GM19455 (cell line): ENCODE results near the gene HAUS6.
"Not testable (repeated sequence)": the region's sequence is repeated elsewhere in the genome, so short reads cannot be mapped to it uniquely, and the experiment has no call there.

Source experiments
- ATAC-seq: cut with Tn5 transposase; IDR thresholded peaks from one replicate; pipeline ENCODE4 v1.9.1; 2021; ENCODE audit not compliant: unreplicated experiment

HAUS6 gene

DNA sequence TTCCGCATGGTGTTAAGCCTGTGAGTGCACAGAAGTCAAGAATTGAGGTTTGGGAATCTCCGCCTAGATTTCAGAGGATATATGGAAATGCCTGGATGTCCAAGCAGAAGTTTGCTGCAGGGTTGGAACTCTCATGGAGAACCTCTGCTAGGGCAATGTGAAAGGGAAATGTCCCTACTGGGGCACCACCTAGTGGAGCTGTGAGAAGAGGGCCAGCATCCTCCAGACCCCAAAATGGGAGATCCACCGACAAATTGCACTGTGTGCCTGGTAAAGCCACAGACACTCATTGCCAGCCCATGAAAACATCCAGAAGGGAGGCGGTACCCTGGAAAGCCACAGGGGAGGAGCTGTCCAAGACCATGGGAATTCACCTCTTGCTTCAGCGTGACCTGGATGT is 66.1 kb downstream of the HAUS6 start:
- ATAC-seq: no peak

DNA sequence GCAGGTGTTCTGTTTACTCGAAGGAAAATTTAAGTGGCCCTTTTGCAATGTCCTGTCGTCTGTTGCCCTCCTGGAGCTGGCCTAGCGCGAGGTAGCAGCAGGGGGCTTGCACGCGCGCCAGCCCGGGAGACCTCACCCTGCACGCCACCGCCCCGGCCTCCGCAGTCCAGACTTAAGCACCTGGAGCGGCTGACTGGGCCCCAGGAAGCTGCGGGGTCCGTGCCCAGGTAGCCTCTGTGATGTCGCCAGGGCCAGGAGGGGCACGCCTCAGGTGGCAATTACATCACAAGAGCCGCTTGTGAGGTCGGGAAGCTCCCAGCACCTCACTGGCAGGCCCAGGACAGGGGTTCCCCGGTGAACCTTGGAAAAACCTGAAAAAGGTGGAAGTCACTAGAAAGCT is 69.7 kb downstream of the HAUS6 start, which contains the start of gene SAXO1:
TSS of gene SAXO1 (minus strand) at position 195 of the 400 bp plus-strand sequence. CDS start 301 bp downstream, outside the sequence.
- ATAC-seq: no peak

DNA sequence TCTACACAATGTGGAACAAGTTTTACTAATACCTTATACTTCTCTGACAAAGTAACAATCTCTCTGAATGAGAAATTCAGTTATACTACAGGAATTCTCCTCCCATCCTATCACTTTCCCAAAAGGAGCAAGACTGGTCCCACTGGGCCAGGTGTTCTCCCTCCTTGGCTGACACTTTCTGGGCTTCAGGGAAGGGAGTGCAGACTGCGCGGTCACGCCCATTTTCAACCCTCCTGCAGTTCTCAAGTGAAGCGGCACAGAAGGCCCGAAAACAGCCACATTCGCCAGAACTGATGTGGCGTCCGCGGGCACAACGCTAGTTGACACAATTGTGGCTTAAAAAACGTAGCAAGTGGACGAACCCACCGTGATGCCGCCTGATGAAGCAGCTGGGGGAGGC is 70.3 kb downstream of the HAUS6 start:
- ATAC-seq: no peak

DNA sequence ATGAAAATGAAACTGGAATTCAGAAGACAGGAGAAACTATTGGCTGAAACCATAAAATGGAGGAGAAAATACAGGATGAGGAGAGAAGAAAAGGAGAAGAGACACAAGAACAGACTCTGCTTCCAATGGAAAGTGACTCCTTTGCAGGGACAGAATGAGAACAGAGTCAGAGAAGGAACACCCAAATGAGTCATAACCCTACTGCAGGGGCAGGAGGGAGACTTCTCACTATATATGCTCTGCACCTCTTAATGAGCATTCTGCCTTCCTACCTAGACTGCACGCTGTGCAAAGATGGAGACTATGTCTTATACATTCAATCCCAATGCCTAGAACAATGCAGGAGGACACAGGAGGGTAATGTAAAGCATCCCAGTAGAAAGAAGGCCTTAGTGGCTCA is 71.8 kb downstream of the HAUS6 start:
- ATAC-seq: peak; percentile 65

DNA sequence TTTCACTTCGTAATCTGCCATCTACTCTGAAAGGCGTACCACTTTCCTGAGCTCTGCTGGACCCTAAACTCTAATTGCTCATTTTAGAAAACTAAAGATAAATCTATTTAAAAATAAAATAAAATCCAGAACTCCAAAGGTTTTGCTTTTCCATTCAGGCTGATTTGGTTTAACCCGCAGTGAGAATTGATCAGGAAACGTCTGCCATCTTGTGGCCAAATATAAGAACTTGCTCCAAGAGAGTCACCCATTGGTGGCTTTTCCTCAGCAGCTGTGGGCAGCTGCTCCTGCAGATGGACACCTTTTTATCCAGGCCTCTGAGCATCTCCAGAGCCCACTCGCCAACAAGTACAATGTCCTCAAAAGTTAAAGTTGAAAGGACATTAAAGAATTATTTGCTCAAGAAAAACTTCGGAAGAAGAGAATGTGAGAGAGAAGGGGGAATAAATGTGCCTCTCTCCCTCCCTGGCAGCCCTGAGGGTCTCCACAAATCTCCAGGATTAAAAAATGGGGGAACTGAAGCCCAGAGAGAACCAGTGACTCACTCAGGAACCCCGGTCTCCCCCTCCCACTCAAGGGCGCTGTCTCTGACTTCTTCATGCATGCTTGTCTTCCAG is 73.8 kb downstream of the HAUS6 start:
- ATAC-seq: no peak

DNA sequence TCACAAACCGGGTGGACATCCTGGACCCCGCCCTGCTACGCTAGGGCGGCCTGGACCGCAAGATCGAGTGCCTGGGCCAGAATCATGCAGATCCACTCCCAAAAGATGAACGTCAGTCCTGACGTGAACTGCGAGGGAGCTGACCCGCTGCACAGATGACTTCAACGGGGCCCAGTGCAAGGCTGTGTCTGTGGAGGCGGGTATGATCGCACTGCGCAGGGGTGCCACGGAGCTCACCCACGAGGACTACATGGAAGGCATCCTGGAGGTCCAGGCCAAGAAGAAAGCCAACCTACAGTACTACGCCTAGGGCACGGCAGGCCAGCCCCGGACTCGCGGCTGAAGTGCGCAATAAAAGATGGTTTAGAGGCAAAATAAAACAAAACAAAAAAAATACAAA is 74.9 kb downstream of the HAUS6 start:
- no peak for ATAC-seq

DNA sequence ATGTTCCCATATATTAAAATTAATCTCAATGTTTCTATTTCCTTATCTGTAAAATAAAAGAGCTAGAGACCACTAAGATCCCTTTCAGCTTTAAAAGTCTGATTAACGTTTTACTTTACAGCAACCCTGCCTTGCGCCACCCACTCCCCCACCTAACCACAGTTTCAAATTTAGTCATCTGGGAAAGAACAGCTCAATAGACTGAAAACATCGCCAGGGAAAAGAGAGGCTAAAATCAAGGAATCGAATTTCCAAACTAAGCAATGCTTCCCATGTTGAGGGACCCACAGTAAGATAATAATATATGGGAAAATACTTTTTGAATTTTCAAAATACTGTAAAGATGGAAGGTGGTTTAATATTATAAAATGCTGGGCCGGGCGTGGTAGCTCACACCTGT is 76.3 kb downstream of the HAUS6 start:
- no peak for ATAC-seq

DNA sequence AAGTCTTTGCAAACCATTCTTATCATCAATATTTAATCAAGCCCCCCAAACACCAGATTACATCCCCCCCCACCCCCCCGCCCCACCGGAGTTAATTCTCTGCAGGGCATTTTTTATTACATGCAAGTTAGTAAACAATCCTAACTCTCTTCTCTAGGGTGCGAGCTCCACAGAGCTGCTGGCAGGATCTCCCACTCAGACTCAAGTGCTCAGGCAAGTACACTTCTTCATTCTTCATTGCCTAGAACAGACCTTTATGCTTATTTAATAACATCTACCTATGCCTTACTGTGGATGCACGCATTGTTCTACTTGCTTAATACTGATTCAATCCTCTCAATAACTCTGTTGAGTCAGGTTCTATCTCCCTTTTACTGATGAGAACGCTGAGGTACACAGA is 79.6 kb downstream of the HAUS6 start:
- no peak for ATAC-seq

DNA sequence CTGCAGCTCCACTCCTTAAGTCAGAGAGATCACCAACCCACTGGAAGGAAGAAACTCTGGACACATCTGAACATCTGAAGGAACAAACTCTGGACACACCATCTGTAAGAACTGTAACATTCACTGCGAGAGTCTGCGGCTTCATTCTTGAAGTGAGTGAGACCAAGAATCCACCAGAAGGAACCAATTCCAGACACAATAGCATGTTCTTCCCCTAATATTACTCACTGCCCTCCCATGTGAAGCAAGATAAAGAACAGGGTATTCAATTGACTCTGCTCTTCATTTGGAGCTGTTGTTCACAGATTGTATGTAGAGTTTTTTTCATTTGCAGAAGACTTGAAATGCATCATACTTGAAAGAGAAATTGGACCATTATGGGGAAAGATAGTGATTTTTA is 80.5 kb downstream of the HAUS6 start:
- no peak for ATAC-seq

DNA sequence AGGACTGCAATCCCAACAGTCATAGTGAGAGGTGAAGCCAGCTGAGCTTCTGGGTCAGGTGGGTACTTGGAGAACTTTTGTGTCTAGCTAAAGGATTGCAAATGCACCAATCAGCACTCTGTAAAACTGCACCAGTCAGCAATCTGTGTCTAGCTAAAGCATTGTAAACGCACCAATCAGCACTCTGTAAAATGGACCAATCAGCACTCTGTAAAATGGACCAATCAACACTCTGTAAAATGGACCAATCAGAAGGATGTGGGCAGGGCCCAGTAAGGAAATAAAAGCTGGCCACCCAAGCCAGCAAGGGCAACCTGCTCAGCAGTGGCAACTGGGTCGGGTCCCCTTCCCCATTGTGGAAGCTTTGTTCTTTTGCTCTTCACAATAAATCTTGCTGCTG is 81.1 kb downstream of the HAUS6 start:
- not testable (repeated sequence) for ATAC-seq

DNA sequence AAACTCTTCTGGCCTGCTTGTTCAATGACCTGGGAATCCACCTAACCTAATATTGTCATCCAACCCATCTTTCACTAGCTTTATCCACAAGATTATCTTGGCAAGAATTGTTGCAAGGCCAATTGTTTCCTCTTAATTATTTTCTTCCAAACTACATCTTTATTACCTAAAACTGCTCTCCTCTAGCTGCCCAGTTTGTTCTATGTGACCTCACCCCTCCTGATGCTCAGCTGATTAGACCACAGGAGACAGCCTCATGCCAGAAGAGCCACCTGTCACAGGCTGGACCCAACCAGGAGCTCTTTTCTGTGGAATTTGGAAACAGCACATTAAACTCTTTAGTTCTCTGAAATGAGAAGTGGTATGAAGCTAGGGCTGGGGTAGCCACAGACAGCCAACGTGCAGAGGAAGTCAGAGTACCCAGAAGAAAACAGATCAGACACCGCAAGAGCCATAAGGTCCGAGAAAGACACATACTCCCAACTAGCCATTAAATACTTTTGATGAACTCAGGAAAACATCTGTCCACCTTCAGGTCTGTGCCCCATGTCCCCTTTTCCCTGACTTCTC is 81.7 kb downstream of the HAUS6 start:
- no peak for ATAC-seq

DNA sequence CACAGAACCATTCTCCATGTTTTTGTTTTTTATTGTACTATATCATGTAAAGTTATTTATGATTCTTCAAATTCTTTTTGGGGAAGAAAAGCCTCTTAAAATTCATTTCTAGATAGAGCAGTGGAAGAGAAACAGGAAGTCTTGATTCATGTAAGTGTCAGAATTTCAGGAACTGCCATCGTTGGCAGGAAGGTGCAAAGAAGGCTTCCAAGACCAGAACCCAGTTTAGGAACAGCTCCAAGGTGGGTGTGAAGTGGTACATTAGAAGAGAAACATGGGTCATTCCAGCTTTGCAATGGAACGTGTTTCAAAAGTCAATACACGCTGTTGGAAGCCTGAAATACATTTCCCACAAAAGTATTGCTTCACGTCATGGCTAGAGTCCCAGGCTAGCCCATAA is 84.5 kb downstream of the HAUS6 start:
- ATAC-seq: no peak

DNA sequence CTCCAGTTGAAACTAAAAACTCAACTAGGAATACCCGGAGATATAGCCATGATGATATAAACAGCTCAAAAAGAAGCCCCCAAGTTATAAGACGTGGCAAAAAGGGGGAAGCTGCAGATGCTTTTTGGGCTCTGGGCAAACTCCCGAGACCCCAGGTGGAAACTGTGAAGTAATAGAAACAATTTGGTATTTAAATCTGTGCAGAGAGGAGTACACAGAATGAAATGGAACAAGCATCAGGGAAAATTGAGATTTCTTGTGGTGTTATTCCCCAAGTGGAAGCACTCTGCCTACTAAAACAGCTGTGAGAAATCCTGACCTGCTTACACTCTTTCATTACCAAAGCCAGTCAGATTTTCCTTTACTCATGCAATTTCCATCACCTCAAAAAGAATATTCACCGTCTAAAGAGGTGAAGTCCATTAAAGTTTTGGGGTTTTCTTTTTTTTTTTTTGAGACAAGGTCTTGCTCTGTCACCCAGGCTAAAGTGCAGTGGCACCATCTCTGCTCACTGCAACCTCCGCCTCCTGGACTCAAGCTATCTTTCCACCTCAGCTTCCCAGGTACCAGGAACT is 93.2 kb downstream of the HAUS6 start:
- ATAC-seq: no peak
